Breast epithelium (tissue), 4 donors: ENCODE data around the gene STK32A. TPM values are rescaled to one million over a fixed set of nuclear protein-coding genes. Genes with fewer than 3 reads are reported as not detected.
"Not testable (repeated sequence)": the region's sequence is repeated elsewhere in the genome, so short reads cannot be mapped to it uniquely, and the experiment has no call there.

Source experiments
- DNase-seq, 2 donors: peaks; one replicate each; pipeline ENCODE4 v3.0.0-alpha.2; 2019; ENCODE audit warnings: low spot score in 2 of 2
- H3K27ac ChIP-seq, 2 donors: fragments of 200-600 bp; sonication (generic) in 1 of 2; one replicate each; pipeline ENCODE4 v1.5.1; 2016 to 2019; ENCODE audit warnings: mild to moderate bottlenecking in 1 of 2
- H3K27me3 ChIP-seq, 2 donors: fragments of 200-600 bp; sonication (generic) in 1 of 2; one replicate each; pipeline versions ENCODE4 v1.5.1 to v1.6.0; 2017 to 2019; ENCODE audit warnings: control low read depth in 1 of 2, mild to moderate bottlenecking in 1 of 2
- H3K36me3 ChIP-seq: fragments of 200-600 bp; one replicate; pipeline ENCODE4 v1.5.1; 2019
- H3K4me1 ChIP-seq, 2 donors: fragments of 200-600 bp; sonication (generic); one replicate each; pipeline ENCODE4 v1.5.1; 2016 to 2019; ENCODE audit warnings: control low read depth in 1 of 2
- H3K4me3 ChIP-seq, 3 donors: fragments of 200-600 bp; sonication (generic); 1 replicate in 2 of 3; 2 replicates in 1 of 3; pipeline ENCODE4 v1.5.1; 2016 to 2019; ENCODE audit warnings: mild to moderate bottlenecking in 3 of 3, moderate library complexity in 2 of 3
- H3K9me3 ChIP-seq, 2 donors: fragments of 200-600 bp; sonication (generic) in 1 of 2; one replicate each; pipeline ENCODE4 v1.5.1; 2016 to 2019; ENCODE audit warnings: control low read depth in 1 of 2
- POLR2A ChIP-seq: fragments of 450-650 bp; IDR thresholded peaks from one replicate; pipeline ENCODE4 v1.6.1; 2016; ENCODE audit warnings: antibody characterized with exemption, mild to moderate bottlenecking, moderate library complexity
- POLR2AphosphoS5 ChIP-seq, 3 donors: sonication (generic); formaldehyde crosslinking; IDR thresholded peaks; one replicate each; pipeline ENCODE4 v1.6.1; 2017; ENCODE audit warnings: antibody characterized with exemption in 3 of 3
- intact Hi-C: fragments of 100-400 bp; cut with DNase I; formaldehyde crosslinking; loops from one replicate; pipeline ENCODE4 v1.15.1; 2023; ENCODE audit warnings: low total_unique reads
- total RNA-seq, 3 donors: library from RNA; depleted of rRNA; stranded (reverse); fragments of >200 nt; gene quantifications; one replicate each; pipeline ENCODE4 v1.1.0, GENCODE V29; 2016
- TF ChIP-seq, protein P1 (sequence below), 3 donors: fragments of 450-650 bp; IDR thresholded peaks; one replicate each; pipeline ENCODE4 v1.5.1; 2016 to 2017; ENCODE audit warnings: antibody characterized with exemption in 3 of 3, mild to moderate bottlenecking in 3 of 3, moderate library complexity in 3 of 3

Gene STK32A
- total RNA-seq, 3 donors from 2014 or later, result 2.0 to 6.9 (median 3.5) TPM

DNA sequence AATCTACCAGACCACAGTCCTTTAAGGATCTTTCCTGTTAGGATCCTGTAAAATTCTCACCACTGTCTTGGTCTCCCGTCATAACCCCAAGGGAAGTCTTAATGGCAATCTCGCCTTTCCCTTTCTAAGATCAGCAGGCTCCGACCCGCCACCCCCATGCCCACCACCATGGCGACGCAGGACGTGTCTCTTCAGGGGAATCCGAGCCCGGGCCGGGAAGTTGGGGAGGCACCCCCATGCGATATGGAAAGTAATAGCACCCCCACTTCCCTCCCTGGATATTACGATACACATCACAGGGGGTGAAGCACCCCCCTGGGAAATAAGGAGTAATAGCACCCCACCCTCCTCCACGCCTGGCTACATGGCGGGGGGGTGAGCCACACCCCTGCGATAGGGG is 8.3 kb upstream of the STK32A start:
- H3K4me1 ChIP-seq, result no peaks in the 10 kb centered on the region
- peaks cover 0 to 1% of the 10 kb centered on the region in 2 donors for H3K9me3 ChIP-seq
- no peaks in the 10 kb centered on the region for H3K36me3 ChIP-seq
- no peak for DNase-seq
- no peak overlapping the region for H3K4me3 ChIP-seq
- H3K27me3 ChIP-seq, result no peaks in the 10 kb centered on the region
- TF ChIP-seq POLR2AphosphoS5 (IDR thresholded peaks at IDR 0.05) (no peak), POLR2A (no peak)
- TF ChIP-seq, protein P1, sequence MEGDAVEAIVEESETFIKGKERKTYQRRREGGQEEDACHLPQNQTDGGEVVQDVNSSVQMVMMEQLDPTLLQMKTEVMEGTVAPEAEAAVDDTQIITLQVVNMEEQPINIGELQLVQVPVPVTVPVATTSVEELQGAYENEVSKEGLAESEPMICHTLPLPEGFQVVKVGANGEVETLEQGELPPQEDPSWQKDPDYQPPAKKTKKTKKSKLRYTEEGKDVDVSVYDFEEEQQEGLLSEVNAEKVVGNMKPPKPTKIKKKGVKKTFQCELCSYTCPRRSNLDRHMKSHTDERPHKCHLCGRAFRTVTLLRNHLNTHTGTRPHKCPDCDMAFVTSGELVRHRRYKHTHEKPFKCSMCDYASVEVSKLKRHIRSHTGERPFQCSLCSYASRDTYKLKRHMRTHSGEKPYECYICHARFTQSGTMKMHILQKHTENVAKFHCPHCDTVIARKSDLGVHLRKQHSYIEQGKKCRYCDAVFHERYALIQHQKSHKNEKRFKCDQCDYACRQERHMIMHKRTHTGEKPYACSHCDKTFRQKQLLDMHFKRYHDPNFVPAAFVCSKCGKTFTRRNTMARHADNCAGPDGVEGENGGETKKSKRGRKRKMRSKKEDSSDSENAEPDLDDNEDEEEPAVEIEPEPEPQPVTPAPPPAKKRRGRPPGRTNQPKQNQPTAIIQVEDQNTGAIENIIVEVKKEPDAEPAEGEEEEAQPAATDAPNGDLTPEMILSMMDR (IDR thresholded peaks at IDR 0.05), result no peak
- intact Hi-C loops, result no loop called here
- no peak overlapping the region for H3K27ac ChIP-seq

DNA sequence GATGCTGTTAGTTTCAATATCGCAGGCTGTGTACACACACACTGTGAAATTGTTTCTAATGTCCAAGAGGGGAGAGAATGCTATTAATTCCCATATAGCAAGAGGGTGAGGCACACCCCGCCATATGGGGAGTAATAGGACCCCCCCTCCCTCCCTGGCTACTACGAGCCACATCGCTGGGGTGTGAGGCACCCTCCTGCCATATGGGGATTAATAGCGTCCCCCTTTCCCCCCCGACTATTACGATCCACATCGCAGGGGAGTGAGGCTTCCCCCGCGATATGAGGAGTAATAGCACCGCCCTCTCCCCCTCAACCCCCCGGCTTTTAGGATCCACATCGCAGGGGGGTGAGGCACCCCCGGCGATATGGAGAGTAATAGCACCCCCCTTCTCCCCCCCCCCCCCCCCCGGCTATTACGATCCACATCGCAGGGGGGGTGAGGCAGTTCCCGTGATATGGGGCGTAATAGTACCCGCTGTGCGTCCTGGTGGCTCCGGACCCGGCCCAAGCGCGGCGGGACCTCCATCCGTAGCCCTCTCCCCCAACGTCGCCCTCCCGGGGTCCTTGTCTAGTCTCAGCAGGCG is 494 bp upstream of the STK32A start:
- Histone ChIP-seq H3K4me1 (no peaks in the 10 kb centered on the region), H3K27me3 (no peaks in the 10 kb centered on the region), H3K4me3 (peak overlapping the region; percentile 64 to 73 (median 67)), H3K36me3 (no peaks in the 10 kb centered on the region), H3K9me3 (peaks cover 0 to 10% of the 10 kb centered on the region in 2 donors), H3K27ac (peak overlapping the region; percentile 68 to 78)
- intact Hi-C loops, result no loop called here
- TF ChIP-seq, protein P1 (IDR thresholded peaks at IDR 0.05), result no peak
- TF ChIP-seq POLR2A (no peak), POLR2AphosphoS5 (IDR thresholded peaks at IDR 0.05) (no peak)
- DNase-seq, result no peak

- DNase-seq, result no peak
- intact Hi-C loops, result no loop called here
- TF ChIP-seq POLR2A (no peak), POLR2AphosphoS5 (IDR thresholded peaks at IDR 0.05) (no peak)
- TF ChIP-seq, protein P1 (IDR thresholded peaks at IDR 0.05), result no peak
- H3K4me3 ChIP-seq, result no peak overlapping the region
- no peaks in the 10 kb centered on the region for H3K4me1 ChIP-seq
- H3K27ac ChIP-seq, result no peak overlapping the region
- no peaks in the 10 kb centered on the region for H3K27me3 ChIP-seq
- H3K9me3 ChIP-seq, result no peaks in the 10 kb centered on the region
- no peaks in the 10 kb centered on the region for H3K36me3 ChIP-seq
These were observed 5.6 kb downstream of the STK32A start for GRCh38 chr5:147240266-147240985.

GRCh38 chr5:147243238-147243637 is 8.4 kb downstream of the STK32A start:
- H3K27me3 ChIP-seq, intact Hi-C loops, H3K4me1 ChIP-seq, H3K4me3 ChIP-seq, DNase-seq, H3K36me3 ChIP-seq, H3K27ac ChIP-seq, H3K9me3 ChIP-seq: not testable (repeated sequence)

DNA sequence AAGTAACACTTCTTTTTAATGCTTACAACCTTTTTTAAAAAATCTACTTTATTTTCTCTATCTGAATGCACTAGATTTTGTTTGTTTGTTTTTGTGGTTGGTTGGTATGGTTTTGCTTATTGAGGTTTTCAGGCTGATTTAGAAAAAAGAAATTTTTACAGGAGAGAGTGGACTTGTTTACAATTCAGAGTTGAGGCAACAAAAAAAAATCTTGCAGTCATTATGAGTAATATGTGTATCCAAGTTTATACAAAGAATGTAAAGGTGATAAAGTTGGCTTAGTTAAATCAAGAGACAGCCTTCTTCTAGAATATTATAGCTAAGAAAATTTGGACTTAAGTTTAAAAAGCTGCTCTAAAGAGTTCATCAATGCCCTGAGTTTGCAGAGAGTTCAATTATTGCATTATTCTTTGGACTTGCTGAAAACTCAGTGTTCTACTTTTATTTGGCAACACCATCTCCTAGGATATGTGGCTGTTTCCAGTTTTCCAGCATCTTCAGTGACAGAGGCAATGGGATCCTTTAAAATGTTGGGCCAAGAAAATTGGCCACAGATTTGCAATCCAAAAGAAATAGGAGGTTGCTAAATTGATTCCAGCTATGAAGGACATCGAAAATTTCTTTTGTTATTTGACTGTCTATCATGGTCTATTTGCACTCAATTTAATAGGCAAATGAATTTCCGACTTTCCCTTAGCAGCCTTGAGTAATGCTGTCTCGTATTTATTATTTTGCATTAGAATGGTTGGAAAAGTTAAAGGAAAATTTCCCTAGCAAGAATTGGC is 10.7 kb downstream of the STK32A start:
- no peak for DNase-seq
- Histone ChIP-seq H3K36me3 (no peaks in the 10 kb centered on the region), H3K4me1 (no peaks in the 10 kb centered on the region), H3K9me3 (no peaks in the 10 kb centered on the region), H3K4me3 (no peak overlapping the region), H3K27me3 (no peaks in the 10 kb centered on the region), H3K27ac (no peak overlapping the region)
- intact Hi-C loops, result no loop called here
- TF ChIP-seq, protein P1 (IDR thresholded peaks at IDR 0.05), result no peak
- TF ChIP-seq POLR2A, result no peak
- no peak for TF ChIP-seq POLR2AphosphoS5 (IDR thresholded peaks at IDR 0.05)
